Thymus (tissue), 11 donors: ENCODE measurements around the gene CAMTA1. TPM values are rescaled to one million over a fixed set of nuclear protein-coding genes. Genes with fewer than 3 reads are reported as not detected.

ENCODE experiments used
- DNase-seq, 9 donors: peaks; one replicate each; pipeline ENCODE4 v3.0.0-alpha.2; 2013; ENCODE audit warnings: low spot score in 9 of 9, low read depth in 6 of 9, missing footprints in 1 of 9
- H3K27ac ChIP-seq, 2 donors: one replicate each; pipeline ENCODE4 v1.5.1; 2013; ENCODE audit warnings: control low read depth in 1 of 2, low read depth in 1 of 2, low read length in 1 of 2, mild to moderate bottlenecking in 1 of 2, moderate library complexity in 1 of 2
- H3K27me3 ChIP-seq, 2 donors: one replicate each; pipeline ENCODE4 v1.5.1; 2013; ENCODE audit warnings: low read length in 1 of 2; ENCODE audit not compliant: control insufficient read depth in 2 of 2, insufficient read depth in 1 of 2
- H3K36me3 ChIP-seq, 2 donors: one replicate each; pipeline ENCODE4 v1.5.1; 2013; ENCODE audit warnings: low read length in 1 of 2, mild to moderate bottlenecking in 1 of 2, moderate library complexity in 1 of 2; ENCODE audit not compliant: control insufficient read depth in 2 of 2, insufficient read depth in 2 of 2
- H3K4me1 ChIP-seq, 2 donors: one replicate each; pipeline ENCODE4 v1.5.1; 2013; ENCODE audit warnings: low read length in 2 of 2; ENCODE audit not compliant: control insufficient read depth in 2 of 2, insufficient read depth in 2 of 2
- H3K4me3 ChIP-seq, 2 donors: one replicate each; pipeline ENCODE4 v1.5.1; 2013; ENCODE audit warnings: low read length in 2 of 2, control low read depth in 1 of 2, mild to moderate bottlenecking in 1 of 2
- H3K9me3 ChIP-seq, 2 donors: one replicate each; pipeline ENCODE4 v1.5.1; 2013; ENCODE audit warnings: low read length in 1 of 2, mild to moderate bottlenecking in 1 of 2; ENCODE audit not compliant: control insufficient read depth in 2 of 2, insufficient read depth in 1 of 2
- WGBS: extraction: QIAGEN DNeasy Blood & Tissue Kit; methylation state at CpG from one replicate; pipeline ENCODE4 v1.1.7; 2013; 5-methylcytosine and 5-hydroxymethylcytosine counted together
- polyA plus RNA-seq: library from polyadenylated mRNA; stranded (reverse); fragments of 200-250 nt; gene quantifications from one replicate; pipeline ENCODE4 v1.2.3, GENCODE V29; 2013
- total RNA-seq: library from RNA; stranded (reverse); fragments of 120-200 nt; gene quantifications from one replicate; pipeline ENCODE4 v1.2.4, GENCODE V29; 2013
- donor health status: healthy.

CAMTA1 gene
- total and polyA plus RNA-seq, 2 donors: 32.0 to 158 TPM

DNA sequence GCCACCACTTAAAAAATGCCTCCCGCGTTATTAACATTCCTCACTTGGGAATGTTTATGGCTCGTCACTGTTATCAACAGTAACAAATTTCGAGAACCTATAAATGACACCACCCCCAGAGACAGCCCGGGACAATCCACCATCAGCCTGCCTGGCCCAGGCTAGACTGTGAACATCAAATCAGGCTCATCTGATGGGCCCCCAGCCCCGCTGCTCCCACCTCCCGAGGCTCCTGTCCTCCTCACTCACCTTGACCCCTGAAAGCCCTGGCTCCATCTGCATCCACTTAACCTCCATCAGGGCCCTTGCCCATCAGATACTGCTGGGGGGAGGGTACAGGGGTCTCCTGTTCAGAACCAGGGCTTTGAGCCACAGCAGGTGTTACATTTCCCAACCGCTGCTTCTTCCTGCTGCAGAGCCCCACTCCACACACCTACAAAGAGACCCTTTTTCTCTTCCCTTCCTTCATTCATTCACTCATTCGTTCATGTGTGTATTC lies 829.4 kb downstream of the CAMTA1 start:
- DNase-seq: no peak
- Histone ChIP-seq H3K27ac (no peak overlapping the region), H3K4me1 (no peaks in the 10 kb centered on the region), H3K9me3 (no peaks in the 10 kb centered on the region), H3K4me3 (no peak overlapping the region), H3K36me3 (no peaks in the 10 kb centered on the region), H3K27me3 (no peaks in the 10 kb centered on the region)
- WGBS: 87% methylated on average over 9 of the region's 9 CpGs

DNA sequence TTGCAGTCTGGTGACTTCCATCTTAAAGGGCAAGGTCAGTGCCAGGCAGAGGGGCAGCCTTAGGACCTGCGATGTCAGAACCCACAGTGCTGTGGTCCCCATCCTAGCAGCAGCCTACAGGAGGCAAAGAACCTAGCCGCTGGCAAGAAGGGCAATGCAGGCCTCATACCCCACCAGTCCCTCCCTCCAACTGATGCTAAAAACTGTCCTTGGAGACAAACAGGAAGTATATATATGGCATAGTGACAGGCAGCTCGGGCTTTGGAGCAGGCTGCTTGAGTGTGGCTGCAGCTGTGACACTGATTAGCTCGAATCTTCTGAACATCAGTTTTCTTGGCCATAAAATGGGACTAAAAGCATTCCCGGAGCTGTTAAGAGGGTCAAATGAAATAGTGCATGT lies 829.9 kb downstream of the CAMTA1 start:
- Histone ChIP-seq H3K27me3 (no peaks in the 10 kb centered on the region), H3K9me3 (no peaks in the 10 kb centered on the region), H3K27ac (no peak overlapping the region), H3K4me1 (no peaks in the 10 kb centered on the region), H3K4me3 (no peak overlapping the region), H3K36me3 (no peaks in the 10 kb centered on the region)
- no peak for DNase-seq
- 75% methylated on average over 5 of the region's 5 CpGs for WGBS

DNA sequence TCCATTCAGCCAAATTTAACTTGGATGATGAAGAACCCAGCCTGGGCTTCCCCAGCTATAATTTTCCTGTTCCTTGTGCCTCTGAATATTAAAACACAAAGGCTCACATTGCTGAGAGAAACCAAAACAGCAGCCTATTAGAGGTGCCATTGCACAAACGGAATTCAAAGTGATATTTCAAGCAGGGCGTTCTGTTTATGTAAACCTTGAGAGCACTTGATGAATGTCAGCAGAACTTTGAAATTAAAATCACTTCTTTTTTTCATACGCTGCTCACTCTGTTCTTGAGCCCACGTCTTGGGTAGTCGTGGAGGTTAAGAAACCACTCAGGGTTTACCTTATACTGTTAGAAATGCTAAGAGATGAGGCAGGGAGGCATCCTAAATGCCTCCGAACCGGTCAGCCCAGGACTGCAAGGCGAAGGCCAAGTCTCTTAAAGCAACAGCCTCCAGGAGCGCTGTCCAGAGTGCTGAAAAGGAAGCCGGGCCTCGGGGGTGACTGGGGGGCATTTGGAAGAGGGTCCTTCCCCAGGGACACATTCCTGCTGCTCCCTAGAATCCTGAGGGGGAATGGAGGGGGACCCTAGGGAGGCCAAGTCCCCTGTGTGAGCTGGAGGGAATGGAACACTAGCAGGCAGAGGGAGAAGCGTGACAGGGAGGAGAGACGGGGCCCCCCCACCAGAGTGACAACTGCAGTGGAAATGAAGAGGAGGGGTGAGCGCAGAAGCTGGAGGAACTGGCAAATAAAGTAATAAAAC lies 831.0 kb downstream of the CAMTA1 start:
- H3K9me3 ChIP-seq: no peaks in the 10 kb centered on the region
- H3K27ac ChIP-seq: no peak overlapping the region
- no peaks in the 10 kb centered on the region for H3K4me1 ChIP-seq
- peak in 5 of 9 donors; percentile 7 to 44 (median 21) for DNase-seq
- H3K4me3 ChIP-seq: no peak overlapping the region
- WGBS: 38% methylated on average over 14 of the region's 14 CpGs
- H3K36me3 ChIP-seq: no peaks in the 10 kb centered on the region
- no peaks in the 10 kb centered on the region for H3K27me3 ChIP-seq

- H3K27ac ChIP-seq: no peak overlapping the region
- H3K9me3 ChIP-seq: no peaks in the 10 kb centered on the region
- no peaks in the 10 kb centered on the region for H3K36me3 ChIP-seq
- no peaks in the 10 kb centered on the region for H3K4me1 ChIP-seq
- no peaks in the 10 kb centered on the region for H3K27me3 ChIP-seq
- no peak overlapping the region for H3K4me3 ChIP-seq
- no peak for DNase-seq
- WGBS: 68% methylated on average over 10 of the region's 10 CpGs
Measured at GRCh38 chr1:7616953-7617352, 831.7 kb downstream of the CAMTA1 start.

GRCh38 chr1:7617826-7618225 lies 832.6 kb downstream of the CAMTA1 start:
- no peaks in the 10 kb centered on the region for H3K4me1 ChIP-seq
- WGBS: 88% methylated on average over 3 of the region's 3 CpGs
- H3K27ac ChIP-seq: no peak overlapping the region
- H3K27me3 ChIP-seq: no peaks in the 10 kb centered on the region
- H3K9me3 ChIP-seq: no peaks in the 10 kb centered on the region
- no peak overlapping the region for H3K4me3 ChIP-seq
- no peak for DNase-seq
- H3K36me3 ChIP-seq: no peaks in the 10 kb centered on the region

DNA sequence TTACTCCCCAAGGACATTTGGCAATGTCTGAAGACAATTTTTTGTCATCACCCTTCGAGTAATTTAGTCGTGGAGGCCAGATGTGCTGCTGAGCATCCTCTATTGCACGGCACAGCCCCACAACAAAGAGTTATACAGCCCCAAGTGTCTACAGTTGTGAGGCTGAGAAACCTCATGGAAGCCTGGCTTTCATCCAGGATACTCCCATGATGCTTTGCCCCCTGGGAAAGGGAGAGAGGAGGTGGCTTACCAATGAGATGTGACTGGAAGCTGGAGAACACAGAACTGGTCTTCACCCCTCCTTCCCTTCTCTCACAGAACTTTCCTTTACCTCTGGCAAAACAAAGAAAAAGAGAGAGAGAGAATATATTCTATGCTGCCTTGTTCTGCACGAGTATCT lies 834.9 kb downstream of the CAMTA1 start:
- H3K36me3 ChIP-seq: no peaks in the 10 kb centered on the region
- no peaks in the 10 kb centered on the region for H3K4me1 ChIP-seq
- 87% methylated on average over 4 of the region's 4 CpGs for whole genome bisulfite sequencing
- H3K27ac ChIP-seq: no peak overlapping the region
- no peak for DNase-seq
- H3K9me3 ChIP-seq: no peaks in the 10 kb centered on the region
- no peaks in the 10 kb centered on the region for H3K27me3 ChIP-seq
- no peak overlapping the region for H3K4me3 ChIP-seq

DNA sequence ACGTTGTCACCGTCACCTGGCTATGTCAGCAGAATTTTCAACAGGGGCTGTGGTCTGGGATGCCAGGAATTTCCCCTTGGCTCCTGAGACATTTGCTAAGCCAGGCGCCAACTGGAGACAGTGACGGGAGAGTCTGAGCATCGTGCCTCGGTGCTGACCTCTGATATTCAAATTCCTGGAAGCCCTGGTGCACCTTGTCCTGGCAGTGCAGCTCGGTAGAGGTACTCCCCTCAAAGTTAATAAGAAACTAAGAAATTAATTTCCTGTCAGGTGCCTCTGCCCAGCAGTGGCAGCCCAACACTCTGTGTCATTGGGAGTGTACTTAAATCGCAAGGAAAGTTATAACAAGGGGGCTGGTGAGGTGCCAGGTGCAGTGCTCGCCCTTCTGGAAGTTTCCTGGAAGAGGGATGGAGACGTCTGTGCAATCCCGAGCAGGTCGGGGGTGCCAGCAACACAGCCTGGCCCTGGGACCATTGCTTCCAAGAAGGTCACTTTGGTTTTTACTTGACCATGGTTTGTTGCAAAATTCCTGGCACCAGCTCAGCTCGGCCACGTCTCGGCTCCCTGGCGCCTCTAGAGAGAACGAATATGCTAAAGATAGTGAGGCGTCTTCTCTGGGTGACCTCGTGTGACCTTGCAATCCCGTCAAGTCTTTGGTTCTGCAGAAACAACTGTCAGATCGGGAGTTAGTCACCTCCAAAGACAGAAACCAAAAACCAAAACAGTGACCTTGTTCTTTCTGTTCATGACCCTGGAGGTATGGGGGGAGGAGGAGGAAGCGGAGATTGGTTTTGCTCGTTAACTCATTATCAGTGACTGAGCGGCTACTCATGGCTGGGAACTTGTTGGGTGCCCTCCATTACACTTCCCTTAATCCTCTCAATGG lies 836.3 kb downstream of the CAMTA1 start:
- H3K27me3 ChIP-seq: no peaks in the 10 kb centered on the region
- 68% methylated on average over 24 of the region's 24 CpGs for WGBS

GRCh38 chr1:7623842-7624241 lies 838.6 kb downstream of the CAMTA1 start:
- H3K4me1 ChIP-seq: no peaks in the 10 kb centered on the region
- DNase-seq: no peak
- WGBS: 92% methylated on average over 8 of the region's 8 CpGs
- no peaks in the 10 kb centered on the region for H3K9me3 ChIP-seq
- H3K27ac ChIP-seq: no peak overlapping the region
- no peak overlapping the region for H3K4me3 ChIP-seq
- H3K27me3 ChIP-seq: no peaks in the 10 kb centered on the region
- no peaks in the 10 kb centered on the region for H3K36me3 ChIP-seq

More for the DNA sequence above, 836.3 kb downstream of the CAMTA1 start:
- Histone ChIP-seq H3K36me3 (no peaks in the 10 kb centered on the region), H3K27ac (no peak overlapping the region), H3K4me3 (no peak overlapping the region), H3K4me1 (no peaks in the 10 kb centered on the region), H3K9me3 (no peaks in the 10 kb centered on the region)
- DNase-seq: no peak

DNA sequence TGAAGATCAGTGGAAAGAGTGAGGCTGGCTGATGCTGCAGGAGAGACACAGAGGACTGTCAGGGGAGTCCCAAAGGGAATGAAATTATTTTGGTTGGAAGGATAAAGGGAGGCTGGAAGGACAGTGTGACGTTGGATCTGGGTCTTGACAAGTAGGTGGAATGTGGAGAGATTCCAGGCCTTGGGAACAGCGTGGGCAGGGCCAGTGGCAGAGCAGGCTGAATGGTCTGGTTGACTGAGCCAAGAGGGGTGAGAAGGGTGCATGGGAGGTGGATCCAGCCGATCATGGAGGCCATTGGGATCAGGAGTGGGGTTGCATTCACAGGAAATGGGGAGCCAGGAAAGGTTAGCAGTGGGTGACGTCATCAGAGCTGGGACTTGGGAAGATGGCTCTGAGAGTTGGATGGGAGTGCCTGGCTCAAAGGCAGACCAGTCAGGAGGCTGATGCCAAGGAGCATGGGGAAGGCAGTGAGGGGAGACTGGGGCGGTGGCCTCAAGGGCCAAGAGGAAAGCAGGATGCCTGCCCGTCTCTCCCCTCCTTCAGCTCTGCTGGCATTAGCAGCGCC lies 839.6 kb downstream of the CAMTA1 start:
- no peaks in the 10 kb centered on the region for H3K27me3 ChIP-seq
- no peaks in the 10 kb centered on the region for H3K9me3 ChIP-seq
- WGBS: 93% methylated on average over 7 of the region's 7 CpGs
- no peak for DNase-seq
- H3K4me1 ChIP-seq: no peaks in the 10 kb centered on the region
- H3K4me3 ChIP-seq: no peak overlapping the region
- no peaks in the 10 kb centered on the region for H3K36me3 ChIP-seq
- H3K27ac ChIP-seq: no peak overlapping the region
